Measurements from ENCODE around the gene RGS6.

The RGS6 gene

DNA sequence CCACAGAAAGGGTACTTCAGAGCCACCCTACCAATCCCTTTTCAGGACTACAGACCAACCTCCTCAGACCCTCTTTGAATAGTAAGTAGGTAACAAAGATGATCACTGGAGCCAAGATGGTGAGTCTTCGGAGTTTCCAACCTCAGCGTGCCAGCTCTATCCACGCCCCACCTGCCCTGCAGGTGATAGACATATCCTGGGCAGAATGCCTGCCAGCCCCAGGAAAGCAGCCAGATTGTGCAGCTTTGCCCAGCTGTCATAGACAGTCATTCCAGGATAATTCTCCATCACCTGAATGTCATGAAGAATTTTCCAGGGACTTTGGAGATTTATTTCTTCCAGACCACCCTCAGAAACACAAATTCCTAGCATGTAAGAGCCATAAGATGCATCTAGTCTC is 434.4 kb downstream of the RGS6 start:
- ChIA-PET CTCF (no interaction called here), POLR2A (no interaction called here)
- TF ChIP-seq LEF1 (IDR thresholded peaks at IDR 0.05; ENCODE audit: borderline replicate concordance) (no peak), L3MBTL2 (conservative IDR thresholded peaks at IDR 0.05) (no peak), ELF4 (IDR thresholded peaks at IDR 0.05) (no peak), FOXK2 (IDR thresholded peaks at IDR 0.05) (no peak), TARDBP (IDR thresholded peaks at IDR 0.05) (no peak), CTBP1 (IDR thresholded peaks at IDR 0.05; ENCODE audit: borderline replicate concordance) (no peak), NFRKB (IDR thresholded peaks at IDR 0.05) (no peak), SP1 (IDR thresholded peaks at IDR 0.05) (no peak)
- DNase-seq (ENCODE audit: extremely low spot score): no peak

DNA sequence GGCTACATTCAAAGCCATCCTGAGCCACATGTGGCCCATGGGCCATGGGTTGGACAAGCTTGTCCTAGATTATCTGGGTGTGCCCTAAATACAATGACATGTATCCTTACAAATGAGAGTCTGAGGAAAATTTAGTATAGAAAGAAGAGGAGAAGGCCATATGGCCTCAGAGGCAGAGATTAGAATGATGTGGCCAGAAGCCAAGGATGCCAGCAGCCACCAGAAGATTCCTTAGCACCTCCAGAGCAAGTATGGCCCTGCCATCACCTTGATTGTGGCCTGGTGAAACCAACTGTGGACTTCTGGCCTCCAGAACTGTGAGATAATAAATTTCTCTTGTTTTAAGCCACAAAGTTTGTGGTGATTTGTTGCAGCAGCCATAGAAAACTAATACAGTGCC is 436.9 kb downstream of the RGS6 start:
- no peak for TF ChIP-seq ELF4 (IDR thresholded peaks at IDR 0.05)
- no peak for TF ChIP-seq BHLHE40 (IDR thresholded peaks at IDR 0.05; ENCODE audit: borderline replicate concordance)
- TF ChIP-seq TARDBP (IDR thresholded peaks at IDR 0.05): no peak
- TF ChIP-seq FOXM1 (IDR thresholded peaks at IDR 0.05; ENCODE audit: borderline replicate concordance): no peak
- TF ChIP-seq, protein P1, sequence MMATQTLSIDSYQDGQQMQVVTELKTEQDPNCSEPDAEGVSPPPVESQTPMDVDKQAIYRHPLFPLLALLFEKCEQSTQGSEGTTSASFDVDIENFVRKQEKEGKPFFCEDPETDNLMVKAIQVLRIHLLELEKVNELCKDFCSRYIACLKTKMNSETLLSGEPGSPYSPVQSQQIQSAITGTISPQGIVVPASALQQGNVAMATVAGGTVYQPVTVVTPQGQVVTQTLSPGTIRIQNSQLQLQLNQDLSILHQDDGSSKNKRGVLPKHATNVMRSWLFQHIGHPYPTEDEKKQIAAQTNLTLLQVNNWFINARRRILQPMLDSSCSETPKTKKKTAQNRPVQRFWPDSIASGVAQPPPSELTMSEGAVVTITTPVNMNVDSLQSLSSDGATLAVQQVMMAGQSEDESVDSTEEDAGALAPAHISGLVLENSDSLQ (IDR thresholded peaks at IDR 0.05): no peak
- no peak for TF ChIP-seq CTBP1 (IDR thresholded peaks at IDR 0.05; ENCODE audit: borderline replicate concordance)
- no peak for TF ChIP-seq FOXK2 (IDR thresholded peaks at IDR 0.05)
- TF ChIP-seq LEF1 (IDR thresholded peaks at IDR 0.05; ENCODE audit: borderline replicate concordance): no peak
- no peak for TF ChIP-seq HDGF (IDR thresholded peaks at IDR 0.05; ENCODE audit: borderline replicate concordance)
- TF ChIP-seq SP1 (IDR thresholded peaks at IDR 0.05): no peak
- TF ChIP-seq FOXA1 (IDR thresholded peaks at IDR 0.05): no peak
- TF ChIP-seq L3MBTL2 (conservative IDR thresholded peaks at IDR 0.05): no peak
- no peak for TF ChIP-seq ARNT (IDR thresholded peaks at IDR 0.05)
- TF ChIP-seq NFRKB (IDR thresholded peaks at IDR 0.05): no peak
- TF ChIP-seq ZNF384 (IDR thresholded peaks at IDR 0.05): no peak
- no peak for TF ChIP-seq SUZ12 (IDR thresholded peaks at IDR 0.05)
- ChIA-PET POLR2A (no interaction called here), CTCF (no interaction called here)
- no peak for DNase-seq (ENCODE audit: extremely low spot score)

DNA sequence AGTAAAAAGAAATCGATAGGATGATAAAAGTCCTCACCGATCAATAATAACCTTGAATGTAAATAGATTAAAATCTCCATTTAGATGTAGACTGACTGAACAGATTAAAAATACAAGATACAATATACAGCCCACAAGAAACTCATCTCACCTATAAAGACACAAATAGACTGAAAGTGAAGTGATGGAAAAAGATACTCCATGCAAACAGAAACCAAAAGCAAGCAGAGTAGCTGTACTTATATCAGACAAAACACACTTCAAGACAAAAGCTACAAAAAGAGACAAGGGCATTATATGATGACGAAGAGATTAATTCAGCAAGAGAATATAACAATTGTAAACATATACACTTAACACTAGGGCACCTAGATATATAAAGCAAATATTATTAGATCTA is 444.8 kb downstream of the RGS6 start:
- CTCF ChIA-PET: no interaction called here
- TF ChIP-seq ARNT (IDR thresholded peaks at IDR 0.05) (no peak), SUZ12 (IDR thresholded peaks at IDR 0.05) (no peak), BHLHE40 (IDR thresholded peaks at IDR 0.05; ENCODE audit: borderline replicate concordance) (no peak), FOXA1 (IDR thresholded peaks at IDR 0.05) (no peak), CTBP1 (IDR thresholded peaks at IDR 0.05; ENCODE audit: borderline replicate concordance) (no peak), TARDBP (IDR thresholded peaks at IDR 0.05) (no peak), FOXM1 (IDR thresholded peaks at IDR 0.05; ENCODE audit: borderline replicate concordance) (no peak), LEF1 (IDR thresholded peaks at IDR 0.05; ENCODE audit: borderline replicate concordance) (no peak)
- TF ChIP-seq, protein P1 (IDR thresholded peaks at IDR 0.05): no peak
- DNase-seq (ENCODE audit: extremely low spot score): no peak
- POLR2A ChIA-PET: no interaction called here

DNA sequence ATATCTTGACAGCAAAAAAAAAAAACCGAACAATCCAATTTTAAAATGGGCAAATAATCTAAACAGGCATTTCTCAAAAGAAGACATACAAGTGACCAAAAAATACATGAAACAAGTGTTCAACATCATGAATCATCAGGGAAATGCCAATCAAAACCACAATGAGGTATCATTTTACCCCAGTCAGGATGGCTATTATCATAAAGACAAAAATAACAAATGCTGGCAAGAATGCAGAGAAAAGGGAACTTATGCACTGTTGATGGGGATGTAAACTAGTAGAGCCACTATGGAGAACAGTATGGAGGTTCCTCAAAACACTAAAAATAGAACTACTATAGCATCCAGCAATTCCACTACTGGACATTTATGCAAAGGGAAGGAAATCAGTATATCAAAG is 448.2 kb downstream of the RGS6 start:
- POLR2A ChIA-PET: no interaction called here
- DNase-seq (ENCODE audit: extremely low spot score): no peak
- TF ChIP-seq FOXM1 (IDR thresholded peaks at IDR 0.05; ENCODE audit: borderline replicate concordance) (no peak), FOXK2 (IDR thresholded peaks at IDR 0.05) (no peak), NFRKB (IDR thresholded peaks at IDR 0.05) (no peak), ARNT (IDR thresholded peaks at IDR 0.05) (no peak), ZNF384 (IDR thresholded peaks at IDR 0.05) (no peak), HDGF (IDR thresholded peaks at IDR 0.05; ENCODE audit: borderline replicate concordance) (no peak), SP1 (IDR thresholded peaks at IDR 0.05) (no peak), FOXA1 (IDR thresholded peaks at IDR 0.05) (no peak), SUZ12 (IDR thresholded peaks at IDR 0.05) (no peak), LEF1 (IDR thresholded peaks at IDR 0.05; ENCODE audit: borderline replicate concordance) (no peak)
- TF ChIP-seq, protein P1 (IDR thresholded peaks at IDR 0.05): no peak
- CTCF ChIA-PET: no interaction called here

DNA sequence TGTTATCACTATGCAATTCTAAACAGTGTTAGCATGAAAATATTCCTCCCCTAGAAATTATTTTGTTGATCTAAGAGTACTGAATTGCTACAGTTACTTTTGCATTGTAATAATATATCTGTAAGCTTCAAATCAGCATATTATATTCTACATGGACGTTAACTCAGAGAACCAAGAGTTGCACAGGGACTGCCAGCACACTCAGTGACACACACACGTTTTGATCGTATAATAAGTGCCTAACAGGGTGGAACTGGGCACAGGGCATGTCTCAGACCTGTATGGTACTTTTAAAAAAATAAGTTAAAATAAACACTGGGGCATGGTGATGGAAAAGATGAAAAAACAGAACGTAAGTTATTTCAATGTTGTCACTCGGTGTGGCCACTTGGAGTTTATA is 451.6 kb downstream of the RGS6 start:
- no peak for TF ChIP-seq SP1 (IDR thresholded peaks at IDR 0.05)
- no peak for TF ChIP-seq TARDBP (IDR thresholded peaks at IDR 0.05)
- no peak for TF ChIP-seq FOXK2 (IDR thresholded peaks at IDR 0.05)
- no peak for TF ChIP-seq ARNT (IDR thresholded peaks at IDR 0.05)
- TF ChIP-seq L3MBTL2 (conservative IDR thresholded peaks at IDR 0.05): no peak
- no peak for TF ChIP-seq BHLHE40 (IDR thresholded peaks at IDR 0.05; ENCODE audit: borderline replicate concordance)
- TF ChIP-seq ELF4 (IDR thresholded peaks at IDR 0.05): no peak
- TF ChIP-seq, protein P1 (IDR thresholded peaks at IDR 0.05): no peak
- TF ChIP-seq ZNF384 (IDR thresholded peaks at IDR 0.05): no peak
- TF ChIP-seq SUZ12 (IDR thresholded peaks at IDR 0.05): no peak
- TF ChIP-seq FOXM1 (IDR thresholded peaks at IDR 0.05; ENCODE audit: borderline replicate concordance): no peak
- TF ChIP-seq NFRKB (IDR thresholded peaks at IDR 0.05): no peak
- TF ChIP-seq CTBP1 (IDR thresholded peaks at IDR 0.05; ENCODE audit: borderline replicate concordance): no peak
- DNase-seq (ENCODE audit: extremely low spot score): no peak
- POLR2A ChIA-PET: no interaction called here
- CTCF ChIA-PET: no interaction called here

DNA sequence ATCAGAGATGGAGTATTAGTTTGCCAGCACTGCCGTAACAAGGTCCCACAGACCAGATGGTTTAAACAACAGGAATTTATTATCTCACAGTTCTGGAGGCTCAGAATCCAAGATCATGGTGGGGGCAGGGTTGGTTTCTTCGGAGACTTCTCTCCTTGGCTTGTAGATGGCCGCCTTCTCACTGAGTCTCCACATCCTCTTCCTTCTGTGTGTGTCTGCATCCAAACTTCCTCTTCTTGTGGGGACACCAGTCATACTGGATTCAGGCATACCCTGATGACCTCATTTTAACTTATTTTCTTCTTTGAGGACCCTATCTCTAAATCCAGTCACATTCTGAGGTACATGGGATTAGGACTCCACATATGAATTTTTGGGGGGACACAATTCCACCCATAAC is 455.5 kb downstream of the RGS6 start:
- DNase-seq (ENCODE audit: extremely low spot score): no peak
- TF ChIP-seq NFRKB (IDR thresholded peaks at IDR 0.05) (no peak), ARNT (IDR thresholded peaks at IDR 0.05) (no peak), BHLHE40 (IDR thresholded peaks at IDR 0.05; ENCODE audit: borderline replicate concordance) (no peak), FOXA1 (IDR thresholded peaks at IDR 0.05) (no peak), FOXK2 (IDR thresholded peaks at IDR 0.05) (no peak), SUZ12 (IDR thresholded peaks at IDR 0.05) (no peak), ZNF384 (IDR thresholded peaks at IDR 0.05) (no peak), ELF4 (IDR thresholded peaks at IDR 0.05) (no peak), FOXM1 (IDR thresholded peaks at IDR 0.05; ENCODE audit: borderline replicate concordance) (no peak), SP1 (IDR thresholded peaks at IDR 0.05) (no peak), TARDBP (IDR thresholded peaks at IDR 0.05) (no peak), CTBP1 (IDR thresholded peaks at IDR 0.05; ENCODE audit: borderline replicate concordance) (no peak), L3MBTL2 (conservative IDR thresholded peaks at IDR 0.05) (no peak), LEF1 (IDR thresholded peaks at IDR 0.05; ENCODE audit: borderline replicate concordance) (no peak)
- ChIA-PET POLR2A (no interaction called here), CTCF (no interaction called here)
